HG03280 (cell line): ENCODE measurements around the gene MAPK10.
"Not testable (repeated sequence)": the region's sequence is repeated elsewhere in the genome, so short reads cannot be mapped to it uniquely, and the experiment has no call there.

Source experiments
- ATAC-seq: cut with Tn5 transposase; IDR thresholded peaks from one replicate; pipeline ENCODE4 v1.9.1; 2021; ENCODE audit warnings: mild to moderate bottlenecking, moderate library complexity; ENCODE audit not compliant: unreplicated experiment

Gene MAPK10

GRCh38 chr4:86048426-86048825 lies 311.4 kb downstream of the MAPK10 start:
- ATAC-seq = no peak

GRCh38 chr4:86044593-86044985 lies 315.3 kb downstream of the MAPK10 start:
- ATAC-seq = no peak

GRCh38 chr4:86043755-86044592 lies 315.9 kb downstream of the MAPK10 start:
- peak; percentile 58 for ATAC-seq

- ATAC-seq = no peak
Observed at GRCh38 chr4:86038037-86038436, 321.8 kb downstream of the MAPK10 start.

- ATAC-seq = no peak
Observed at GRCh38 chr4:86036736-86037135, 323.1 kb downstream of the MAPK10 start.

GRCh38 chr4:86035688-86036087 lies 324.2 kb downstream of the MAPK10 start:
- no peak for ATAC-seq

- ATAC-seq = no peak
Observed at GRCh38 chr4:86034616-86035015, 325.2 kb downstream of the MAPK10 start.

- no peak for ATAC-seq
Observed at GRCh38 chr4:86033171-86033570, 326.7 kb downstream of the MAPK10 start.

- ATAC-seq = no peak
Observed at GRCh38 chr4:86032476-86033022, 327.3 kb downstream of the MAPK10 start.

- no peak for ATAC-seq
Observed at GRCh38 chr4:86031927-86032326, 327.9 kb downstream of the MAPK10 start.

GRCh38 chr4:86026720-86027119 lies 333.1 kb downstream of the MAPK10 start:
- no peak for ATAC-seq

- not testable (repeated sequence) for ATAC-seq
Observed at GRCh38 chr4:86021671-86022070, 338.2 kb downstream of the MAPK10 start.

GRCh38 chr4:86019906-86020305 lies 339.9 kb downstream of the MAPK10 start:
- no peak for ATAC-seq

GRCh38 chr4:86019362-86019761 lies 340.5 kb downstream of the MAPK10 start:
- ATAC-seq = no peak

GRCh38 chr4:86015412-86016350 lies 344.2 kb downstream of the MAPK10 start:
- ATAC-seq = no peak

GRCh38 chr4:86014599-86014998 lies 345.3 kb downstream of the MAPK10 start:
- no peak for ATAC-seq

- no peak for ATAC-seq
Observed at GRCh38 chr4:86013621-86014020, 346.2 kb downstream of the MAPK10 start.

- no peak for ATAC-seq
Observed at GRCh38 chr4:86011117-86011516, 348.7 kb downstream of the MAPK10 start.

- ATAC-seq = no peak
Observed at GRCh38 chr4:86007042-86007441, 352.8 kb downstream of the MAPK10 start.

GRCh38 chr4:86006057-86006456 lies 353.8 kb downstream of the MAPK10 start:
- ATAC-seq = no peak

GRCh38 chr4:86004030-86004429 lies 355.8 kb downstream of the MAPK10 start:
- ATAC-seq = no peak
